SK-N-SH (cell line): ENCODE measurements around the gene GCNT2. TPM values are rescaled to one million over a fixed set of nuclear protein-coding genes. Genes with fewer than 3 reads are reported as not detected.
A peak's percentile ranks its signal among the peaks of the same experiment; 100 is the strongest.

Experiments
- CTCF ChIA-PET: fragments of 300-600, 350-600 bp; formaldehyde crosslinking; extraction: SDS; loops from one replicate; lab custom pipeline; 2021; lab: Yijun Ruan, JAX
- POLR2A ChIA-PET: fragments of 350-600 bp; sonication (Branson Sonifier 250); formaldehyde crosslinking; extraction: SDS; loops from one replicate; lab custom pipeline; 2020; ENCODE audit warnings: antibody characterized with exemption, inconsistent platforms; lab: Yijun Ruan, JAX
- DNase-seq: peaks from one replicate; pipeline ENCODE4 v3.0.0; 2012
- H2AFZ ChIP-seq: fragments of 200-600 bp; sonication (generic); 2 replicates; pipeline ENCODE4 v1.8.1; 2016; ENCODE audit warnings: antibody characterized with exemption, mild to moderate bottlenecking, low read depth
- H3F3A ChIP-seq: fragments of 200-600 bp; sonication (generic); replicated peaks from 2 replicates; pipeline ENCODE3; 2016; ENCODE audit warnings: antibody characterized with exemption, mild to moderate bottlenecking; ENCODE audit not compliant: insufficient read depth
- H3K27ac ChIP-seq, 2 experiments: fragments of 200-500 bp in 1 of 2; fragments of 200-600 bp in 1 of 2; sonication (Bioruptor generic) in 1 of 2; sonication (generic), shearing (Covaris generic) in 1 of 2; 2 replicates each; pipeline versions ENCODE4 v1.5.1 to v1.6.1; 2014 to 2016; ENCODE audit warnings: low read depth in 2 of 2, inconsistent platforms in 1 of 2, low read length in 1 of 2, mild to moderate bottlenecking in 1 of 2, mixed read lengths in 1 of 2
- H3K27me3 ChIP-seq: fragments of 200-600 bp; sonication (generic), shearing (Covaris generic); 2 replicates; pipeline ENCODE4 v1.6.1; 2016; ENCODE audit warnings: mixed run types; ENCODE audit not compliant: insufficient read depth
- H3K36me3 ChIP-seq, 2 experiments: fragments of 200-500 bp in 1 of 2; fragments of 200-600 bp in 1 of 2; sonication (Bioruptor generic) in 1 of 2; sonication (generic) in 1 of 2; replicated peaks in 1 of 2; 2 replicates each; pipeline versions ENCODE3 to v1.5.1; 2014 to 2016; ENCODE audit warnings: low read length in 1 of 2, mild to moderate bottlenecking in 1 of 2; ENCODE audit not compliant: insufficient read depth in 2 of 2, control insufficient read depth in 1 of 2
- H3K4me1 ChIP-seq, 2 experiments: fragments of 200-500 bp in 1 of 2; fragments of 200-600 bp in 1 of 2; sonication (Bioruptor generic) in 1 of 2; sonication (generic), shearing (Covaris generic) in 1 of 2; 2 replicates each; pipeline versions ENCODE4 v1.5.1 to v1.6.1; 2014 to 2016; ENCODE audit warnings: low read depth in 1 of 2, low read length in 1 of 2, mixed run types in 1 of 2; ENCODE audit not compliant: insufficient read depth in 2 of 2, control insufficient read depth in 1 of 2
- H3K4me2 ChIP-seq: fragments of 200-600 bp; sonication (generic), shearing (Covaris generic); 2 replicates; pipeline ENCODE4 v1.6.1; 2017; ENCODE audit warnings: mixed run types
- H3K4me3 ChIP-seq, 2 experiments: fragments of 200-500 bp in 1 of 2; fragments of 200-600 bp in 1 of 2; sonication (Bioruptor generic) in 1 of 2; sonication (generic), shearing (Covaris generic) in 1 of 2; 2 replicates each; pipeline versions ENCODE4 v1.5.1 to v1.8.1; 2014 to 2016; ENCODE audit warnings: low read depth in 2 of 2, inconsistent platforms in 1 of 2, low read length in 1 of 2, mild to moderate bottlenecking in 1 of 2, mixed read lengths in 1 of 2, moderate library complexity in 1 of 2
- H3K79me2 ChIP-seq: fragments of 200-600 bp; sonication (generic); 2 replicates; pipeline ENCODE4 v1.8.1; 2017; ENCODE audit warnings: mild to moderate bottlenecking; ENCODE audit not compliant: insufficient read depth
- H3K9ac ChIP-seq: fragments of 200-600 bp; sonication (generic); 2 replicates; pipeline ENCODE4 v1.6.1; 2017; ENCODE audit warnings: mixed run types
- H3K9me2 ChIP-seq: fragments of 200-600 bp; sonication (generic); 2 replicates; pipeline ENCODE4 v1.6.1; 2017; ENCODE audit warnings: mixed run types
- H3K9me3 ChIP-seq: fragments of 200-600 bp; sonication (generic); 2 replicates; pipeline ENCODE4 v1.6.1; 2017; ENCODE audit warnings: mixed run types, mild to moderate bottlenecking, moderate library complexity
- H4K20me1 ChIP-seq: fragments of 200-600 bp; sonication (generic); 2 replicates; pipeline ENCODE4 v1.6.1; 2017; ENCODE audit warnings: mild to moderate bottlenecking, mixed run types; ENCODE audit not compliant: insufficient read depth
- CHD2 ChIP-seq: fragments of 150-350 bp; IDR thresholded peaks from 2 replicates; pipeline ENCODE4 v1.6.1; 2018; ENCODE audit warnings: low read length; ENCODE audit not compliant: partially characterized antibody
- ELF1 ChIP-seq: IDR thresholded peaks from 2 replicates; pipeline ENCODE4 v1.4.0; 2012
- EZH2phosphoT487 ChIP-seq: fragments of 200-600 bp; sonication (generic); IDR thresholded peaks from 2 replicates; pipeline ENCODE4 v1.6.1; 2017; ENCODE audit warnings: low read depth, mixed run types, mild to moderate bottlenecking, antibody characterized with exemption, moderate library complexity, borderline replicate concordance
- FOSL2 ChIP-seq: IDR thresholded peaks from 2 replicates; pipeline ENCODE4 v1.4.0; 2012; ENCODE audit warnings: low read depth, mild to moderate bottlenecking, moderate library complexity, borderline replicate concordance
- FOXJ3 ChIP-seq: sonication (generic); formaldehyde crosslinking; IDR thresholded peaks from 2 replicates; pipeline ENCODE4 v1.5.1; 2020; ENCODE audit warnings: mild to moderate bottlenecking, missing genetic modification reagents
- FOXM1 ChIP-seq: IDR thresholded peaks from 2 replicates; pipeline ENCODE4 v1.4.0; 2012; ENCODE audit warnings: low read depth, mild to moderate bottlenecking
- GABPA ChIP-seq: IDR thresholded peaks from 2 replicates; pipeline ENCODE4 v1.4.0; 2012; ENCODE audit warnings: low read depth, mild to moderate bottlenecking
- GATA2 ChIP-seq: sonication (generic); formaldehyde crosslinking; IDR thresholded peaks from 2 replicates; pipeline ENCODE4 v1.5.0; 2020; ENCODE audit warnings: mild to moderate bottlenecking, missing genetic modification reagents
- IRF3 ChIP-seq: fragments of 150-350 bp; IDR thresholded peaks from 2 replicates; pipeline ENCODE4 v1.6.1; 2016; ENCODE audit warnings: mild to moderate bottlenecking, low read depth, low read length
- JUND ChIP-seq: IDR thresholded peaks from 2 replicates; pipeline ENCODE4 v1.4.0; 2012
- MEF2A ChIP-seq: IDR thresholded peaks from 2 replicates; pipeline ENCODE4 v1.4.0; 2012; ENCODE audit warnings: low read depth, borderline replicate concordance
- POLR2AphosphoS5 ChIP-seq: IDR thresholded peaks from 2 replicates; pipeline ENCODE4 v1.6.1; 2012; ENCODE audit warnings: low read depth, low read length
- RAD21 ChIP-seq: IDR thresholded peaks from 2 replicates; pipeline ENCODE4 v1.6.1; 2012; ENCODE audit warnings: mild to moderate bottlenecking, low read length
- RCOR1 ChIP-seq: fragments of 150-350 bp; IDR thresholded peaks from 2 replicates; pipeline ENCODE4 v1.6.1; 2017; ENCODE audit warnings: antibody characterized with exemption, low read length
- RFX5 ChIP-seq: IDR thresholded peaks from 2 replicates; pipeline ENCODE4 v1.6.1; 2012; ENCODE audit warnings: mild to moderate bottlenecking, improper control_type of control experiment, low read length
- RXRA ChIP-seq: IDR thresholded peaks from 2 replicates; pipeline ENCODE4 v1.4.0; 2012; ENCODE audit warnings: low read depth, mild to moderate bottlenecking, borderline replicate concordance
- SIN3A ChIP-seq: IDR thresholded peaks from 2 replicates; pipeline ENCODE4 v1.6.1; 2012; ENCODE audit warnings: low read depth, mild to moderate bottlenecking, low read length, moderate library complexity, borderline replicate concordance
- TAF1 ChIP-seq: IDR thresholded peaks from 2 replicates; pipeline ENCODE4 v1.6.1; 2012; ENCODE audit warnings: low read depth, mild to moderate bottlenecking, low read length, moderate library complexity, borderline replicate concordance
- TEAD4 ChIP-seq: IDR thresholded peaks from 2 replicates; pipeline ENCODE4 v1.4.0; 2012; ENCODE audit warnings: mild to moderate bottlenecking, borderline replicate concordance; ENCODE audit not compliant: insufficient read depth
- YY1 ChIP-seq: IDR thresholded peaks from 2 replicates; pipeline ENCODE4 v1.4.0; 2012; ENCODE audit warnings: low read depth, mild to moderate bottlenecking
- WGBS: methylation state at CpG from one replicate; pipeline ENCODE4 v1.1.6; 2017; ENCODE audit warnings: low lambda C conversion rate; 5-methylcytosine and 5-hydroxymethylcytosine counted together
- polyA plus RNA-seq, 3 experiments: library from polyadenylated mRNA; depleted of rRNA; stranded (reverse); fragments of >200 nt; gene quantifications; 2 replicates each; pipeline ENCODE4 v1.2.3, GENCODE V29; 2012
- TF ChIP-seq, protein P1 (sequence below): fragments of 150-350 bp; IDR thresholded peaks from 2 replicates; pipeline ENCODE4 v1.6.1; 2017; ENCODE audit warnings: antibody characterized with exemption, low read length, low read depth, borderline replicate concordance
- TF ChIP-seq, protein P2 (sequence below): IDR thresholded peaks from 2 replicates; pipeline ENCODE4 v1.4.0; 2012; ENCODE audit warnings: low read depth, borderline replicate concordance

Gene GCNT2
- polyA plus RNA-seq, 1 of the 3 experiments (the other 2 are of a cell fraction), result 0.13 TPM

DNA sequence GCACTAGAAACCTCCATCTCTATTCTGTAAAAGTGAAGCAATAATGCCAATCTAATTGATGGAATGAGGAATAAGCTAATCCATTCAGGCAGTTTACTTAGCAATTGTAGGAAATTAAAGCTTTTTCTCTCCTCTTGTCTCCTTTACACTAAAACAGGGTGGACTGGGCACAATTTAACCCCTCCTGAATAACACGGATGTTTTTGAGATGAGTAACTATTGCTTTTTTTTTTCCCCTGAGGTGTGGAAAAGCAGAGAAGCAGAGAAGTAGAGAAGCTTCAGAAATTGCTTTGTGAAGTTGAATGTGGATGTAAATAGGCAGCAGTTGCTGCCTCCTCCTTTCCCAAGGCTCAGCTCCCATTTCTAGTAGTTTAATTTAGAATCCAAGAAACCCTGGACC, 40.0 kb upstream of the GCNT2 start:
- TF ChIP-seq GATA2 (no peak), FOXM1 (no peak), RFX5 (no peak), TEAD4 (no peak), JUND (no peak), MEF2A (no peak), IRF3 (no peak), RAD21 (no peak), YY1 (no peak), RXRA (no peak)
- Histone ChIP-seq H3K4me2 (no peak overlapping the region), H3K4me3 (no peak overlapping the region), H2AFZ (peak overlapping the region; percentile 66; the same call in 1 of the 2 replicates), H3K27ac (no peak overlapping the region), H3K27me3 (no peaks in the 10 kb centered on the region; the same call in 1 of the 2 replicates), H3K9ac (no peak overlapping the region), H3K79me2 (no peaks in the 10 kb centered on the region), H3K9me3 (no peaks in the 10 kb centered on the region), H3K4me1 (0 out of 4 replicates have a peak, but pooled peaks cover 0 to 3% of the 10 kb centered on the region in 2 experiments), H4K20me1 (no peaks in the 10 kb centered on the region), H3K36me3 (no peaks in the 10 kb centered on the region), H3K9me2 (no peaks in the 10 kb centered on the region), H3F3A (no peaks in the 10 kb centered on the region)
- 29% methylated on average over 1 of the region's 1 CpG for WGBS
- ChIA-PET POLR2A (interaction anchor here (0.8 to 1.5 kb wide), 2 partner anchors 11 to 15 kb away, joined by 3 to 4 read pairs; no protein-coding TSS in a partner anchor), CTCF (interaction anchor here (2.1 kb wide), 1 partner anchor 321 kb away, joined by 6 read pairs; no protein-coding TSS in a partner anchor)
- DNase-seq, result no peak

- H3K4me2 ChIP-seq, result no peak overlapping the region
- 81% methylated on average over 32 of the region's 46 CpGs for WGBS
- peaks cover 0 to 3% of the 10 kb centered on the region in 2 experiments; a peak in 1 of 4 replicates for H3K4me1 ChIP-seq
- H3K27ac ChIP-seq, result no peak overlapping the region
- DNase-seq, result no peak
- no peaks in the 10 kb centered on the region for H4K20me1 ChIP-seq
- no peaks in the 10 kb centered on the region for H3F3A ChIP-seq
- H2AFZ ChIP-seq, result no peak overlapping the region
- ChIA-PET CTCF (interaction anchor here (2.1 kb wide), 1 partner anchor 319 kb away, joined by 6 read pairs; no protein-coding TSS in a partner anchor), POLR2A (no interaction called here)
- no peaks in the 10 kb centered on the region for H3K36me3 ChIP-seq
- H3K9me2 ChIP-seq, result no peaks in the 10 kb centered on the region
- TF ChIP-seq SIN3A (no peak), FOSL2 (no peak), ELF1 (no peak), RXRA (no peak), TEAD4 (no peak), YY1 (no peak), GATA2 (no peak), MEF2A (no peak), EZH2phosphoT487 (no peak), RFX5 (no peak), POLR2AphosphoS5 (no peak), RCOR1 (no peak), FOXJ3 (CRISPR knock-in tag) (no peak), CHD2 (no peak), RAD21 (no peak), GABPA (no peak), TAF1 (no peak)
- TF ChIP-seq, protein P1, sequence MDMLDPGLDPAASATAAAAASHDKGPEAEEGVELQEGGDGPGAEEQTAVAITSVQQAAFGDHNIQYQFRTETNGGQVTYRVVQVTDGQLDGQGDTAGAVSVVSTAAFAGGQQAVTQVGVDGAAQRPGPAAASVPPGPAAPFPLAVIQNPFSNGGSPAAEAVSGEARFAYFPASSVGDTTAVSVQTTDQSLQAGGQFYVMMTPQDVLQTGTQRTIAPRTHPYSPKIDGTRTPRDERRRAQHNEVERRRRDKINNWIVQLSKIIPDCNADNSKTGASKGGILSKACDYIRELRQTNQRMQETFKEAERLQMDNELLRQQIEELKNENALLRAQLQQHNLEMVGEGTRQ, result no peak
- TF ChIP-seq, protein P2, sequence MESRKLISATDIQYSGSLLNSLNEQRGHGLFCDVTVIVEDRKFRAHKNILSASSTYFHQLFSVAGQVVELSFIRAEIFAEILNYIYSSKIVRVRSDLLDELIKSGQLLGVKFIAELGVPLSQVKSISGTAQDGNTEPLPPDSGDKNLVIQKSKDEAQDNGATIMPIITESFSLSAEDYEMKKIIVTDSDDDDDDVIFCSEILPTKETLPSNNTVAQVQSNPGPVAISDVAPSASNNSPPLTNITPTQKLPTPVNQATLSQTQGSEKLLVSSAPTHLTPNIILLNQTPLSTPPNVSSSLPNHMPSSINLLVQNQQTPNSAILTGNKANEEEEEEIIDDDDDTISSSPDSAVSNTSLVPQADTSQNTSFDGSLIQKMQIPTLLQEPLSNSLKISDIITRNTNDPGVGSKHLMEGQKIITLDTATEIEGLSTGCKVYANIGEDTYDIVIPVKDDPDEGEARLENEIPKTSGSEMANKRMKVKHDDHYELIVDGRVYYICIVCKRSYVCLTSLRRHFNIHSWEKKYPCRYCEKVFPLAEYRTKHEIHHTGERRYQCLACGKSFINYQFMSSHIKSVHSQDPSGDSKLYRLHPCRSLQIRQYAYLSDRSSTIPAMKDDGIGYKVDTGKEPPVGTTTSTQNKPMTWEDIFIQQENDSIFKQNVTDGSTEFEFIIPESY, result no peak
- no peaks in the 10 kb centered on the region for H3K9me3 ChIP-seq
- no peaks in the 10 kb centered on the region for H3K79me2 ChIP-seq
- H3K27me3 ChIP-seq, result no peaks in the 10 kb centered on the region; the same call in 1 of the 2 replicates
- H3K4me3 ChIP-seq, result no peak overlapping the region
- no peak overlapping the region for H3K9ac ChIP-seq
Observed at GRCh38 chr6:10482636-10483257, 38.4 kb upstream of the GCNT2 start.
